22Rv1 (cell line): ENCODE results near the gene GABRG3.

Experiments used
- CTCF ChIP-seq: fragments of 450-650 bp; IDR thresholded peaks from 2 replicates; pipeline ENCODE4 v1.5.1; 2017; ENCODE audit warnings: mild to moderate bottlenecking
- ZFX ChIP-seq: fragments of 450-650 bp; IDR thresholded peaks from 2 replicates; pipeline ENCODE4 v1.6.1; 2017; ENCODE audit warnings: antibody characterized with exemption, borderline replicate concordance

- TF ChIP-seq CTCF (no peak), ZFX (no peak)
Observed at GRCh38 chr15:27418726-27419125, 447.7 kb downstream of the GABRG3 start.
